K562 (cell line): ENCODE measurements around the gene PRSS21. TPM values are rescaled to one million over a fixed set of nuclear protein-coding genes. Genes with fewer than 3 reads are reported as not detected.

Source experiments
- ATAC-seq: fragments of 200-7000 bp; cut with Tn5 transposase; 3 replicates; pipeline ENCODE4 v1.9.1; 2020; ENCODE audit warnings: moderate library complexity
- BruUV-seq: library from RNA; stranded (reverse); fragments of 400-500 nt; replicated peaks from 2 replicates; lab custom pipeline; 2021; lab: Mats Ljungman, UMichigan
- CTCF ChIA-PET: fragments of 300-600 bp; formaldehyde crosslinking; extraction: SDS; loops from one replicate; lab custom pipeline; 2021; ENCODE audit warnings: low intra/inter-chr PET ratio; lab: Yijun Ruan, JAX
- POLR2A ChIA-PET: fragments of 300-600, 350-650 bp; sonication (Branson Sonifier 250); formaldehyde crosslinking; extraction: SDS; loops from one replicate; lab custom pipeline; 2021; ENCODE audit warnings: antibody characterized with exemption, inconsistent platforms; lab: Yijun Ruan, JAX
- DNase-seq, 4 experiments: peaks; one replicate each; pipeline versions ENCODE4 v3.0.0 to v3.0.0-alpha.2; 2011 to 2018; ENCODE audit warnings: low spot score in 3 of 4, mixed read lengths in 3 of 4; ENCODE audit errors: extremely low read depth in 1 of 4
- FAIRE-seq: peaks from 2 replicates; lab custom pipeline; 2011; peaks lifted over from hg19 to GRCh38; lab: Jason Lieb, UNC
- H2AFZ ChIP-seq: 2 replicates; pipeline ENCODE4 v1.6.0; 2011; ENCODE audit warnings: low read depth, low read length, control low read depth, inconsistent platforms
- H3K27ac ChIP-seq: fragments of 200-600 bp; 3 replicates; pipeline ENCODE4 v1.8.0; 2011; ENCODE audit warnings: low read depth, mild to moderate bottlenecking, control low read depth, inconsistent platforms, low read length, moderate library complexity, mixed read lengths; ENCODE audit errors: extremely low read depth
- H3K27me3 ChIP-seq, 2 experiments: fragments of 300-600 bp in 1 of 2; 2 replicates in 1 of 2; 3 replicates in 1 of 2; pipeline versions ENCODE4 v1.6.0 to v1.8.0; 2011; ENCODE audit warnings: inconsistent platforms in 2 of 2, low read length in 2 of 2, mild to moderate bottlenecking in 1 of 2, mixed read lengths in 1 of 2, moderate library complexity in 1 of 2; ENCODE audit not compliant: control insufficient read depth in 2 of 2, insufficient read depth in 2 of 2
- H3K36me3 ChIP-seq: fragments of 300-600 bp; 3 replicates; pipeline ENCODE4 v1.8.0; 2011; ENCODE audit warnings: mild to moderate bottlenecking, low read length, inconsistent platforms; ENCODE audit not compliant: control insufficient read depth, insufficient read depth
- H3K4me1 ChIP-seq, 2 experiments: fragments of 200-600 bp in 1 of 2; replicated peaks in 1 of 2; 2 replicates in 1 of 2; 3 replicates in 1 of 2; pipeline versions ENCODE4 v1.5.1 to v1.8.0; 2011; ENCODE audit warnings: inconsistent platforms in 2 of 2, low read length in 2 of 2, mild to moderate bottlenecking in 1 of 2, mixed read lengths in 1 of 2, moderate library complexity in 1 of 2; ENCODE audit not compliant: control insufficient read depth in 2 of 2, insufficient read depth in 2 of 2
- H3K4me2 ChIP-seq: 2 replicates; pipeline ENCODE4 v1.6.1; 2011; ENCODE audit warnings: low read length, control low read depth, inconsistent platforms, mixed read lengths; ENCODE audit not compliant: insufficient read depth
- H3K4me3 ChIP-seq: fragments of 200-600 bp; sonication (generic), shearing (Covaris generic); 2 replicates; pipeline ENCODE4 v1.5.1; 2016; ENCODE audit warnings: control low read depth, inconsistent platforms
- H3K79me2 ChIP-seq: fragments of 200-600 bp; 3 replicates; pipeline ENCODE4 v1.8.0; 2011; ENCODE audit warnings: low read length, inconsistent platforms; ENCODE audit not compliant: control insufficient read depth, insufficient read depth
- H3K9ac ChIP-seq, 2 experiments: 2 replicates each; pipeline versions ENCODE4 v1.6.0 to v1.6.1; 2011; ENCODE audit warnings: low read depth in 2 of 2, low read length in 2 of 2, control low read depth in 1 of 2, inconsistent platforms in 1 of 2, mild to moderate bottlenecking in 1 of 2, mixed read lengths in 1 of 2; ENCODE audit not compliant: insufficient read depth in 1 of 2
- H3K9me1 ChIP-seq: one replicate; pipeline ENCODE4 v1.6.0; 2011; ENCODE audit warnings: inconsistent platforms, mild to moderate bottlenecking, low read length, moderate library complexity; ENCODE audit not compliant: control insufficient read depth, insufficient read depth
- H3K9me3 ChIP-seq: replicated peaks from 2 replicates; pipeline ENCODE4 v1.5.1; 2011; ENCODE audit warnings: low read depth, low read length, inconsistent platforms; ENCODE audit not compliant: control insufficient read depth, insufficient read depth
- H4K20me1 ChIP-seq: replicated peaks from 2 replicates; pipeline ENCODE4 v1.6.1; 2011; ENCODE audit warnings: low read length, inconsistent platforms, mixed read lengths; ENCODE audit not compliant: control insufficient read depth, insufficient read depth
- ADNP ChIP-seq: fragments of 200-800 bp; sonication (Bioruptor generic); IDR thresholded peaks from 2 replicates; pipeline ENCODE4 v1.6.1; 2016; ENCODE audit warnings: missing genetic modification characterization, missing compliant biosample characterization
- DDX20 ChIP-seq: fragments of 450-650 bp; IDR thresholded peaks from 2 replicates; pipeline ENCODE4 v1.6.1; 2016; ENCODE audit warnings: missing genetic modification characterization, low read depth, mild to moderate bottlenecking, missing compliant biosample characterization, moderate library complexity
- HNRNPK ChIP-seq: fragments of 200-400 bp; formaldehyde crosslinking; IDR thresholded peaks from one replicate; pipeline ENCODE4 v1.6.1; 2018; ENCODE audit warnings: mild to moderate bottlenecking, low read depth, low read length; ENCODE audit not compliant: poor library complexity, severe bottlenecking
- LCOR ChIP-seq: sonication (generic); formaldehyde crosslinking; IDR thresholded peaks from 2 replicates; pipeline ENCODE4 v1.8.0; 2022; ENCODE audit warnings: mild to moderate bottlenecking, missing genetic modification reagents
- MED1 ChIP-seq: sonication (generic); formaldehyde crosslinking; IDR thresholded peaks from 2 replicates; pipeline ENCODE4 v1.8.1; 2023; ENCODE audit warnings: missing genetic modification reagents, borderline replicate concordance
- NBN ChIP-seq: fragments of 450-650 bp; IDR thresholded peaks from 2 replicates; pipeline ENCODE4 v1.6.1; 2016; ENCODE audit warnings: low read depth, mild to moderate bottlenecking
- RAD51 ChIP-seq: fragments of 450-650 bp; IDR thresholded peaks from 2 replicates; pipeline ENCODE4 v1.7.1; 2016; ENCODE audit warnings: low read depth, mild to moderate bottlenecking, borderline replicate concordance
- RBM14 ChIP-seq: fragments of 200-400 bp; formaldehyde crosslinking; IDR thresholded peaks from 2 replicates; pipeline ENCODE4 v1.6.1; 2018; ENCODE audit warnings: low read depth, mild to moderate bottlenecking, low read length, moderate library complexity, borderline replicate concordance; ENCODE audit not compliant: insufficient read depth
- TAF15 ChIP-seq: fragments of 200-400 bp; formaldehyde crosslinking; IDR thresholded peaks from 2 replicates; pipeline ENCODE4 v1.6.1; 2017; ENCODE audit warnings: mild to moderate bottlenecking, low read depth, low read length, moderate library complexity
- ZNF445 ChIP-seq: fragments of 250-450 bp; sonication (Bioruptor Pico); IDR thresholded peaks from 2 replicates; pipeline ENCODE4 v1.4.0; 2020; ENCODE audit warnings: low read depth, mild to moderate bottlenecking, moderate library complexity
- WGBS: fragments of 100-300 bp; shearing (Covaris generic); methylation state at CpG from one replicate; pipeline ENCODE4 v1.1.6; 2016; ENCODE audit warnings: low coverage, mixed read lengths; ENCODE audit not compliant: insufficient coverage; ENCODE audit errors: missing lambda C conversion rate; 5-methylcytosine and 5-hydroxymethylcytosine counted together
- in situ Hi-C: fragments of 300-500 bp; cut with MboI; formaldehyde crosslinking; loops from 4 replicates; pipeline ENCODE4 v1.15.0; 2018; ENCODE audit warnings: inconsistent platforms, mixed read lengths
- intact Hi-C: fragments of 100-400 bp; cut with micrococcal nuclease; formaldehyde crosslinking; loops from 2 replicates; pipeline ENCODE4 v1.14.2; 2022
- polyA plus RNA-seq, 8 experiments: library from polyadenylated mRNA; depleted of rRNA in 4 of 8; stranded (reverse) in 5 of 8; unstranded in 3 of 8; fragments of >200 nt; fragmentation: Nextera tagmentation in 2 of 8; fragmentation: Illumina TruSeq in 1 of 8; extraction: Ambion mirVana in 2 of 8; extraction: Trizol in 1 of 8; gene quantifications; 2 replicates each; pipeline versions ENCODE4 v1.2.1 to v1.2.3, GENCODE V29; 2011 to 2014; ENCODE audit warnings: inconsistent platforms in 1 of 8, missing spikeins in 1 of 8
- total RNA-seq, 7 experiments: library from RNA; depleted of rRNA in 6 of 7; stranded (reverse); fragments of >200 nt in 6 of 7; fragmentation: Illumina TruSeq in 2 of 7; extraction: Trizol in 2 of 7; gene quantifications; 2 replicates each; pipeline versions ENCODE4 v1.2.1 to v1.2.3, GENCODE V29; 2011 to 2021; ENCODE audit warnings: low replicate concordance in 1 of 7
- TF ChIP-seq, protein P1 (sequence below): fragments of 250-450 bp; sonication (Bioruptor Pico); IDR thresholded peaks from 2 replicates; pipeline ENCODE4 v1.5.1; 2021; ENCODE audit warnings: mild to moderate bottlenecking
- TF ChIP-seq, protein P2 (sequence below): sonication (generic); formaldehyde crosslinking; IDR thresholded peaks from 2 replicates; pipeline ENCODE4 v1.8.0; 2022; ENCODE audit warnings: mild to moderate bottlenecking, missing genetic modification reagents

The PRSS21 gene
- total and polyA plus RNA-seq, 9 of the 15 experiments (the other 6 are each of a cell fraction or from before 2014, with no cell fraction given): 12.1 to 121 (median 61.3) TPM

DNA sequence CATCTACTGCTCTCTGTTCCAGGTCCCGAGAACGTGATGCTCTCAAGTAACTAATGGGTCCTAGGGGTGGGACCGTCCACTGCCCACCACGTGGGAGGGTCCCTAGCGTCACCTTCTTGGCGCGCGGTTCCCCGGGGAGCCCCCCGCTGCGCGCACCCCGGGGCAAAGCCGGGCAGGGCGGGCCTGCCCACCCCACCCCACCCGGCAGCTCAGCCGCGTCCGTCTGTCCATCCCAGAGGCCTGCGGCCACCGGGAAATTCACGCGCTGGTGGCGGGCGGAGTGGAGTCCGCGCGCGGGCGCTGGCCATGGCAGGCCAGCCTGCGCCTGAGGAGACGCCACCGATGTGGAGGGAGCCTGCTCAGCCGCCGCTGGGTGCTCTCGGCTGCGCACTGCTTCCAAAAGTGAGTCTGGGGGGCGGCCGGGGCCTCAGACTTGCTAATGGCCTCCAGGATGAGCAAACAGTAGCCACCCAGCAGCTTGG lies 18.3 kb upstream of the PRSS21 start:
- ATAC-seq (no peak), DNase-seq (no peak), FAIRE-seq (no peak)
- no peak for TF ChIP-seq RBM14
- no peak for TF ChIP-seq NBN
- TF ChIP-seq RAD51: no peak
- Histone ChIP-seq H3K4me1 (peaks cover 13 to 14% of the 10 kb centered on the region in 2 experiments), H4K20me1 (no peaks in the 10 kb centered on the region), H3K27ac (no peak overlapping the region), H3K79me2 (no peaks in the 10 kb centered on the region), H3K9me3 (no peaks in the 10 kb centered on the region), H3K9ac (no peak overlapping the region), H3K4me2 (no peak overlapping the region), H3K9me1 (no peaks in the 10 kb centered on the region), H3K27me3 (peaks cover 0 to 2% of the 10 kb centered on the region in 2 experiments; a peak in 1 of 5 replicates), H3K36me3 (no peaks in the 10 kb centered on the region), H3K4me3 (no peak overlapping the region), H2AFZ (no peak overlapping the region)
- ChIA-PET CTCF (no interaction called here), POLR2A (no interaction called here)
- in situ Hi-C loops: no loop called here
- WGBS: 63% methylated on average over 11 of the region's 39 CpGs
- no TSS peak for BruUV-seq
- intact Hi-C loops: no loop called here

DNA sequence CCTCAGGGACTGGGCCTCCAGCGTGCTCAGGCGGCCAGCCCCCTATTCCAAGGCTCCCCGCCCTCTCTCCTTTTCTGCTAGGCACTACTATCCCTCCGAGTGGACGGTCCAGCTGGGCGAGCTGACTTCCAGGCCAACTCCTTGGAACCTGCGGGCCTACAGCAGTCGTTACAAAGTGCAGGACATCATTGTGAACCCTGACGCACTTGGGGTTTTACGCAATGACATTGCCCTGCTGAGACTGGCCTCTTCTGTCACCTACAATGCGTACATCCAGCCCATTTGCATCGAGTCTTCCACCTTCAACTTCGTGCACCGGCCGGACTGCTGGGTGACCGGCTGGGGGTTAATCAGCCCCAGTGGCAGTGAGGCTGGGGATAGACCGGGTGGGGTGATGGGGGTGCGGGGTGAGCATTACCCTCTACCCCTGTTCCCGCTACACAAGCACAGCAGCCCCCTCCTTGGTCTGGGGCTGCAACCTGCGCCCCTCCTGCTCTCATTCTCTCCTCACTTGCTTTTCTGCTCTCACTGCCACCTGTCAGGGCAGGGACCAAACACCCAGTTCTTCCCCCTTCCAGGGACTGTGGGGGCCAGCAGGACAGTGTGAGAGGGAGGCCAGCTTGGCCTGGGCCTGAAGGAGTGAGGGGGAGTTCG lies 17.7 kb upstream of the PRSS21 start:
- DNase-seq (no peak), FAIRE-seq (no peak), ATAC-seq (no peak)
- no peaks in the 10 kb centered on the region for H3K9me1 ChIP-seq
- peak overlapping the region in 1 of 2 experiments; percentile 23; a peak in 2 of 4 replicates for H3K9ac ChIP-seq
- no peak overlapping the region for H3K4me2 ChIP-seq
- CTCF ChIA-PET: no interaction called here
- H3K79me2 ChIP-seq: no peaks in the 10 kb centered on the region
- POLR2A ChIA-PET: no interaction called here
- WGBS: 33% methylated on average over 17 of the region's 21 CpGs
- peaks cover 2 to 5% of the 10 kb centered on the region in 2 experiments; a peak in 3 of 5 replicates for H3K27me3 ChIP-seq
- in situ Hi-C loops (no loop called here), intact Hi-C loops (no loop called here)
- BruUV-seq: no TSS peak
- H3K36me3 ChIP-seq: no peaks in the 10 kb centered on the region
- H2AFZ ChIP-seq: no peak overlapping the region
- H3K4me3 ChIP-seq: no peak overlapping the region
- peaks cover 13 to 14% of the 10 kb centered on the region in 2 experiments for H3K4me1 ChIP-seq
- no peaks in the 10 kb centered on the region for H4K20me1 ChIP-seq
- no peak overlapping the region for H3K27ac ChIP-seq
- peaks cover 4% of the 10 kb centered on the region; the same call in 1 of the 2 replicates for H3K9me3 ChIP-seq
- TF ChIP-seq MED1 (no peak), ADNP (tag) (no peak), TAF15 (no peak), DDX20 (tag) (no peak), LCOR (no peak), ZNF445 (CRISPR knock-in tag) (no peak), HNRNPK (no peak)
- TF ChIP-seq, protein P1, sequence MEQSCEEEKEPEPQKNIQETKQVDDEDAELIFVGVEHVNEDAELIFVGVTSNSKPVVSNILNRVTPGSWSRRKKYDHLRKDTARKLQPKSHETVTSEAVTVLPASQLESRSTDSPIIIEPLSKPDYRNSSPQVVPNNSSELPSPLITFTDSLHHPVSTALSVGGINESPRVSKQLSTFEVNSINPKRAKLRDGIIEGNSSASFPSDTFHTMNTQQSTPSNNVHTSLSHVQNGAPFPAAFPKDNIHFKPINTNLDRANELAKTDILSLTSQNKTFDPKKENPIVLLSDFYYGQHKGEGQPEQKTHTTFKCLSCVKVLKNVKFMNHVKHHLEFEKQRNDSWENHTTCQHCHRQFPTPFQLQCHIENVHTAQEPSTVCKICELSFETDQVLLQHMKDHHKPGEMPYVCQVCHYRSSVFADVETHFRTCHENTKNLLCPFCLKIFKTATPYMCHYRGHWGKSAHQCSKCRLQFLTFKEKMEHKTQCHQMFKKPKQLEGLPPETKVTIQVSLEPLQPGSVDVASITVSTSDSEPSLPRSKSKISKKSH: no peak
- TF ChIP-seq, protein P2, sequence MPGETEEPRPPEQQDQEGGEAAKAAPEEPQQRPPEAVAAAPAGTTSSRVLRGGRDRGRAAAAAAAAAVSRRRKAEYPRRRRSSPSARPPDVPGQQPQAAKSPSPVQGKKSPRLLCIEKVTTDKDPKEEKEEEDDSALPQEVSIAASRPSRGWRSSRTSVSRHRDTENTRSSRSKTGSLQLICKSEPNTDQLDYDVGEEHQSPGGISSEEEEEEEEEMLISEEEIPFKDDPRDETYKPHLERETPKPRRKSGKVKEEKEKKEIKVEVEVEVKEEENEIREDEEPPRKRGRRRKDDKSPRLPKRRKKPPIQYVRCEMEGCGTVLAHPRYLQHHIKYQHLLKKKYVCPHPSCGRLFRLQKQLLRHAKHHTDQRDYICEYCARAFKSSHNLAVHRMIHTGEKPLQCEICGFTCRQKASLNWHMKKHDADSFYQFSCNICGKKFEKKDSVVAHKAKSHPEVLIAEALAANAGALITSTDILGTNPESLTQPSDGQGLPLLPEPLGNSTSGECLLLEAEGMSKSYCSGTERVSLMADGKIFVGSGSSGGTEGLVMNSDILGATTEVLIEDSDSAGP (CRISPR knock-in tag): no peak
